H9 (cell line): ENCODE data around the gene DLK1. TPM values are rescaled to one million over a fixed set of nuclear protein-coding genes. Genes with fewer than 3 reads are reported as not detected.

Experiments
- DNase-seq: peaks from one replicate; pipeline ENCODE4 v3.0.0-alpha.2; 2017
- H2AFZ ChIP-seq: one replicate; pipeline ENCODE4 v1.6.1; 2013; ENCODE audit warnings: mild to moderate bottlenecking, low read length, control low read depth, moderate library complexity
- H2AK5ac ChIP-seq: 2 replicates; pipeline ENCODE4 v1.6.1; 2013; ENCODE audit warnings: low read length, control low read depth, mixed read lengths; ENCODE audit not compliant: insufficient read length
- H2BK120ac ChIP-seq: one replicate; pipeline ENCODE4 v1.6.1; 2013; ENCODE audit warnings: low read depth, mild to moderate bottlenecking, low read length, control low read depth, inconsistent platforms; ENCODE audit not compliant: poor library complexity, severe bottlenecking
- H2BK12ac ChIP-seq: 2 replicates; pipeline ENCODE4 v1.6.1; 2013; ENCODE audit warnings: low read length, control low read depth, mixed read lengths, low read depth; ENCODE audit not compliant: insufficient read length
- H2BK15ac ChIP-seq: 2 replicates; pipeline ENCODE4 v1.6.1; 2013; ENCODE audit warnings: low read depth, low read length, control low read depth
- H2BK20ac ChIP-seq: one replicate; pipeline ENCODE4 v1.6.1; 2013; ENCODE audit warnings: low read depth, mild to moderate bottlenecking, low read length, control low read depth, inconsistent platforms; ENCODE audit not compliant: poor library complexity, severe bottlenecking
- H2BK5ac ChIP-seq: 2 replicates; pipeline ENCODE4 v1.6.1; 2013; ENCODE audit warnings: low read length, control low read depth, mixed read lengths; ENCODE audit not compliant: insufficient read length
- H3K14ac ChIP-seq: 2 replicates; pipeline ENCODE4 v1.6.1; 2013; ENCODE audit warnings: low read length, control low read depth; ENCODE audit not compliant: insufficient read depth
- H3K18ac ChIP-seq: 2 replicates; pipeline ENCODE4 v1.6.1; 2013; ENCODE audit warnings: low read depth, mild to moderate bottlenecking, mixed read lengths, low read length, control low read depth; ENCODE audit not compliant: insufficient read length
- H3K23ac ChIP-seq: 2 replicates; pipeline ENCODE4 v1.6.1; 2013; ENCODE audit warnings: low read length, control low read depth, mixed read lengths, low read depth; ENCODE audit not compliant: insufficient read length
- H3K23me2 ChIP-seq: 2 replicates; pipeline ENCODE4 v1.6.1; 2013; ENCODE audit warnings: low read depth, mild to moderate bottlenecking, mixed read lengths, low read length, control low read depth; ENCODE audit not compliant: insufficient read length, poor library complexity, severe bottlenecking
- H3K27ac ChIP-seq: 2 replicates; pipeline ENCODE4 v1.5.1; 2013; ENCODE audit warnings: low read length, control low read depth, mixed read lengths, low read depth; ENCODE audit not compliant: insufficient read length
- H3K27me3 ChIP-seq: 2 replicates; pipeline ENCODE4 v1.6.1; 2013; ENCODE audit warnings: low read length, control low read depth, inconsistent platforms; ENCODE audit not compliant: insufficient read depth
- H3K4ac ChIP-seq: 2 replicates; pipeline ENCODE4 v1.6.1; 2013; ENCODE audit warnings: low read depth, mild to moderate bottlenecking, control low read depth, inconsistent platforms, low read length, moderate library complexity
- H3K4me1 ChIP-seq: 2 replicates; pipeline ENCODE4 v1.6.1; 2013; ENCODE audit warnings: low read length, control low read depth, inconsistent platforms; ENCODE audit not compliant: insufficient read depth
- H3K4me2 ChIP-seq: 2 replicates; pipeline ENCODE4 v1.6.1; 2013; ENCODE audit warnings: low read length, control low read depth, mixed read lengths; ENCODE audit not compliant: insufficient read length, insufficient read depth
- H3K56ac ChIP-seq: 2 replicates; pipeline ENCODE4 v1.6.1; 2013; ENCODE audit warnings: low read depth, mild to moderate bottlenecking, mixed read lengths, low read length, control low read depth; ENCODE audit not compliant: insufficient read length
- H3K79me1 ChIP-seq: 2 replicates; pipeline ENCODE4 v1.6.1; 2013; ENCODE audit warnings: low read depth, mild to moderate bottlenecking, moderate library complexity, low read length, control low read depth, inconsistent platforms; ENCODE audit not compliant: insufficient read depth, poor library complexity, severe bottlenecking
- H3K79me2 ChIP-seq: 2 replicates; pipeline ENCODE4 v1.6.1; 2013; ENCODE audit warnings: low read length, control low read depth, inconsistent platforms; ENCODE audit not compliant: insufficient read depth
- H3K9ac ChIP-seq: 2 replicates; pipeline ENCODE4 v1.6.1; 2013; ENCODE audit warnings: low read length, control low read depth, mixed read lengths; ENCODE audit not compliant: insufficient read length; ENCODE audit errors: extremely low read depth
- H3K9me3 ChIP-seq: one replicate; pipeline ENCODE4 v1.6.1; 2013; ENCODE audit warnings: low read depth, low read length, inconsistent platforms; ENCODE audit not compliant: control insufficient read depth
- H3T11ph ChIP-seq: one replicate; pipeline ENCODE4 v1.6.1; 2013; ENCODE audit warnings: mild to moderate bottlenecking, low read length, control low read depth, inconsistent platforms
- H4K20me1 ChIP-seq: one replicate; pipeline ENCODE4 v1.6.1; 2013; ENCODE audit not compliant: control insufficient read depth, insufficient read length, insufficient read depth
- H4K5ac ChIP-seq: 2 replicates; pipeline ENCODE4 v1.6.1; 2013; ENCODE audit warnings: low read depth, mild to moderate bottlenecking, mixed read lengths, low read length, control low read depth; ENCODE audit not compliant: insufficient read length
- H4K8ac ChIP-seq: replicated peaks from 2 replicates; pipeline ENCODE4 v1.6.1; 2013; ENCODE audit warnings: low read length, control low read depth, mixed read lengths, low read depth; ENCODE audit not compliant: insufficient read length
- H4K91ac ChIP-seq: 2 replicates; pipeline ENCODE4 v1.6.1; 2013; ENCODE audit warnings: low read depth, mild to moderate bottlenecking, moderate library complexity, mixed read lengths, low read length, control low read depth; ENCODE audit not compliant: insufficient read length
- H3K27ac Mint-ChIP-seq, 3 experiments: 2 replicates in 2 of 3; 3 replicates in 1 of 3; pipeline ENCODE4 v1.8.0; 2020 to 2021; ENCODE audit warnings: mixed read lengths in 3 of 3, mild to moderate bottlenecking in 1 of 3, moderate library complexity in 1 of 3
- H3K27me3 Mint-ChIP-seq: 2 replicates; pipeline ENCODE4 v1.8.0; 2021; ENCODE audit warnings: low read depth, mild to moderate bottlenecking, moderate library complexity, mixed read lengths
- H3K36me3 Mint-ChIP-seq, 3 experiments: 2 replicates in 2 of 3; 3 replicates in 1 of 3; pipeline ENCODE4 v1.8.0; 2020 to 2021; ENCODE audit warnings: low read depth in 3 of 3, mixed read lengths in 3 of 3; ENCODE audit not compliant: insufficient read depth in 1 of 3
- H3K4me1 Mint-ChIP-seq, 2 experiments: 2 replicates each; pipeline ENCODE4 v1.8.0; 2020; ENCODE audit warnings: mixed read lengths in 2 of 2
- H3K4me3 Mint-ChIP-seq, 2 experiments: 2 replicates in 1 of 2; 3 replicates in 1 of 2; pipeline ENCODE4 v1.8.0; 2020 to 2021; ENCODE audit warnings: mild to moderate bottlenecking in 2 of 2, mixed read lengths in 2 of 2, moderate library complexity in 1 of 2
- H3K9me3 Mint-ChIP-seq, 2 experiments: 2 replicates in 1 of 2; 3 replicates in 1 of 2; pipeline ENCODE4 v1.8.0; 2020; ENCODE audit warnings: mild to moderate bottlenecking in 2 of 2, mixed read lengths in 2 of 2, moderate library complexity in 1 of 2
- WGBS: extraction: QIAGEN DNeasy Blood & Tissue Kit; methylation state at CpG from one replicate; pipeline ENCODE4 v1.1.7; 2013; ENCODE audit warnings: missing lambda C conversion rate, low lambda C conversion rate, mixed read lengths; ENCODE audit not compliant: insufficient read length; ENCODE audit errors: extremely low coverage; 5-methylcytosine and 5-hydroxymethylcytosine counted together
- total RNA-seq: library from RNA; stranded (reverse); gene quantifications from 2 replicates; pipeline ENCODE4 v1.2.1, GENCODE V29; 2021
- TF ChIP-seq, protein P1 (sequence below): fragments of 200-600 bp; sonication (generic); conservative IDR thresholded peaks from 3 replicates; pipeline ENCODE4 v1.8.0; 2021; ENCODE audit warnings: antibody characterized with exemption, mild to moderate bottlenecking

The DLK1 gene
- total RNA-seq, 1 experiment from 2014 or later: 2.8 TPM

DNA sequence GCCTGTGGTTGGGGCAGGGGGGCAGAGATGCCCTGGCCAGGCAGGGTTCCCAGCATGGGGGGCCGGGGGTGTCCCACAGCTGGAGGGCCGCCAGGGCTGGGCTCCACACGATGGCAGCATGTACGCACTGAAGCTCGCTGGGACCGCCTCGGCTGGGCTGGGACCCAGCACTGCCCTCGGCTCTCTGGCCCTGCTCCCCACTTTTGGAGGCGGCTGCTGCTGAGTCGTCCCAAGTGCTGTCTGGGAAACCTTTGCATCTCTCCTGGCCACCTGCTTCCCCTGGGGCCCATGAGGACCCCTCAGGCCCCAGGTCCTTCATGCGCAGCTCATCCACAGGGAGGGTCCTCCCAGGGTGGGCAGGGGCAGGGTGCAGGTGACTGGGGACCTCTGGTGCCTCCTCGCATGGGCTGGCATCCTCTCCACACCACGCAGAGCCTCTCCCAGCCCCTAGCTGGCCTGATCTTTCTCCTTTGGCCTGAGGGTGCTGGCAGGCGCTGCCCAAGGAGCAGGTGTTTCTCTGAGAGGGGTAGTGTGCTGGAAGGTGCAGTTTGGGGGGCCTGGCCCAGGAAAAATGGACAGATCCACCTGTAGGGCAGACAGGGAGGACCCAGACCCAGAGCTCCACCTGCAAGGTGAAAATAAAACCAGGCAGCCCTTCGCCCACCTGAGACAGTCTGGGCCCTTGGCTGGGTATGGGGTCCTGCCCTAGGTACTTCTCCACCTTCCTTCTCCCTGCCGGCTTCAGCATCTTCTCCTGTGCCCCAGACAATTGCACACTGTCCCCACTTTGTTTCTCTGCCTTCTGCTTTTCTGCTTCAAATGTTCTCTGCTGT, 46.9 kb downstream of the DLK1 start:
- H2BK5ac ChIP-seq: no peak overlapping the region
- Mint-ChIP-seq H3K9me3 (peaks cover 14 to 16% of the 10 kb centered on the region in 2 experiments), H3K27ac (no peak overlapping the region), H3K4me1 (no peaks in the 10 kb centered on the region; a peak in 1 of 4 replicates), H3K4me3 (no peak overlapping the region), H3K27me3 (peaks cover 31% of the 10 kb centered on the region), H3K36me3 (peaks cover 0 to 16% (median 15%) of the 10 kb centered on the region in 3 experiments; a peak in 6 of 7 replicates)
- no peak overlapping the region for H2BK20ac ChIP-seq
- no peak overlapping the region for H4K91ac ChIP-seq
- H3K23ac ChIP-seq: no peak overlapping the region
- H4K8ac ChIP-seq: no peak overlapping the region
- no peak overlapping the region for H3K56ac ChIP-seq
- H2AFZ ChIP-seq: no peak overlapping the region
- no peak overlapping the region for H3K4ac ChIP-seq
- H3T11ph ChIP-seq: no peak overlapping the region
- TF ChIP-seq, protein P1, sequence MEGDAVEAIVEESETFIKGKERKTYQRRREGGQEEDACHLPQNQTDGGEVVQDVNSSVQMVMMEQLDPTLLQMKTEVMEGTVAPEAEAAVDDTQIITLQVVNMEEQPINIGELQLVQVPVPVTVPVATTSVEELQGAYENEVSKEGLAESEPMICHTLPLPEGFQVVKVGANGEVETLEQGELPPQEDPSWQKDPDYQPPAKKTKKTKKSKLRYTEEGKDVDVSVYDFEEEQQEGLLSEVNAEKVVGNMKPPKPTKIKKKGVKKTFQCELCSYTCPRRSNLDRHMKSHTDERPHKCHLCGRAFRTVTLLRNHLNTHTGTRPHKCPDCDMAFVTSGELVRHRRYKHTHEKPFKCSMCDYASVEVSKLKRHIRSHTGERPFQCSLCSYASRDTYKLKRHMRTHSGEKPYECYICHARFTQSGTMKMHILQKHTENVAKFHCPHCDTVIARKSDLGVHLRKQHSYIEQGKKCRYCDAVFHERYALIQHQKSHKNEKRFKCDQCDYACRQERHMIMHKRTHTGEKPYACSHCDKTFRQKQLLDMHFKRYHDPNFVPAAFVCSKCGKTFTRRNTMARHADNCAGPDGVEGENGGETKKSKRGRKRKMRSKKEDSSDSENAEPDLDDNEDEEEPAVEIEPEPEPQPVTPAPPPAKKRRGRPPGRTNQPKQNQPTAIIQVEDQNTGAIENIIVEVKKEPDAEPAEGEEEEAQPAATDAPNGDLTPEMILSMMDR: no peak
- H3K4me1 ChIP-seq: no peaks in the 10 kb centered on the region
- no peak overlapping the region for H3K4me2 ChIP-seq
- no peak overlapping the region for H3K18ac ChIP-seq
- H3K14ac ChIP-seq: no peak overlapping the region
- H3K79me2 ChIP-seq: no peaks in the 10 kb centered on the region
- no peak overlapping the region for H3K9ac ChIP-seq
- no peaks in the 10 kb centered on the region; the same call in 1 of the 2 replicates for H3K27me3 ChIP-seq
- no peak overlapping the region for H2BK12ac ChIP-seq
- H2BK15ac ChIP-seq: no peak overlapping the region
- H3K23me2 ChIP-seq: no peaks in the 10 kb centered on the region
- peak; percentile 15 for DNase-seq
- H4K20me1 ChIP-seq: no peaks in the 10 kb centered on the region
- no peaks in the 10 kb centered on the region for H3K9me3 ChIP-seq
- no peak overlapping the region for H2BK120ac ChIP-seq
- H3K79me1 ChIP-seq: no peaks in the 10 kb centered on the region
- WGBS: no CpG with 5 or more reads among the region's 16 CpGs
- no peak overlapping the region for H2AK5ac ChIP-seq
- no peak overlapping the region for H3K27ac ChIP-seq
- no peak overlapping the region for H4K5ac ChIP-seq
